Measurements from ENCODE around the gene AMOTL1.

Gene AMOTL1

DNA sequence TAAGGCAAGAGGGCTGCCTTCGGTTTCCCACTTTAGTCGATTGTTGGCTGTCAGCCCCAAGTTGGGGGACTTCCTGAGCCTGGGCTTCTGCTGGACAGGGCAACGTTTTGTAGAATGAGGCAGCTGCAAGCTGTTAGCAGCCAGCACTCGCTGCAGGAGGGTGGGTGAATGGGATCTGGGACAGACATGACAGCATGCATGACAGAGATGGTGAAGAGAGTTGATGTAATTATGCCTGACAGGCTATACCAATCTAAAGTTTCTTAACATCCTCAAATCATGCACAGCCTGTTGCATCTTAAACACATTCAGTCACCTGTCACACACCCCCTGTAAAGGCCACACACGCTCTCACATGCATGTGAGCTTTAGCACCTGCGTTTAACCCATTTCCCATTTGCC, 156.0 kb downstream of the AMOTL1 start:
- H3K4me1 ChIP-seq (ENCODE audit: insufficient read depth, low read length), result peaks cover 24% of the 10 kb centered on the region
- no peaks in the 10 kb centered on the region for H3K79me2 ChIP-seq (ENCODE audit: insufficient read depth, low read length)
- DNase-seq (peak; percentile 43), ATAC-seq (ENCODE audit: insufficient read depth, low read depth) (peak; percentile 62)
- no peak overlapping the region for H3K4me3 ChIP-seq (ENCODE audit: low read depth in 1 of 2, low read length in 2 of 2)
- no peaks in the 10 kb centered on the region for H4K20me1 ChIP-seq (ENCODE audit: insufficient read depth, low read length)
- H3K9me3 ChIP-seq (ENCODE audit: insufficient read depth, low read length, severe bottlenecking), result peaks cover 6% of the 10 kb centered on the region
- peak overlapping the region; percentile 33; the same call in 1 of the 2 replicates for H3K9ac ChIP-seq (ENCODE audit: low read depth, low read length)
- no peaks in the 10 kb centered on the region for H3K27me3 ChIP-seq (ENCODE audit: insufficient read depth, low read length, poor library complexity)
- TF ChIP-seq CTCF (IDR thresholded peaks at IDR 0.05; ENCODE audit: borderline replicate concordance, extremely low read depth, low read length, poor library complexity, severe bottlenecking) (no peak), EZH2 (IDR thresholded peaks at IDR 0.05; ENCODE audit: borderline replicate concordance, low read depth, low read length, severe bottlenecking) (no peak)
- H3K36me3 ChIP-seq (ENCODE audit: insufficient read depth, low read length), result no peaks in the 10 kb centered on the region
- peak overlapping the region; percentile 38 for H2AFZ ChIP-seq (ENCODE audit: low read depth, low read length)
- no peak overlapping the region for H3K4me2 ChIP-seq (ENCODE audit: insufficient read depth, low read length)
- peak overlapping the region; percentile 80 for H3K27ac ChIP-seq (ENCODE audit: low read length)

DNA sequence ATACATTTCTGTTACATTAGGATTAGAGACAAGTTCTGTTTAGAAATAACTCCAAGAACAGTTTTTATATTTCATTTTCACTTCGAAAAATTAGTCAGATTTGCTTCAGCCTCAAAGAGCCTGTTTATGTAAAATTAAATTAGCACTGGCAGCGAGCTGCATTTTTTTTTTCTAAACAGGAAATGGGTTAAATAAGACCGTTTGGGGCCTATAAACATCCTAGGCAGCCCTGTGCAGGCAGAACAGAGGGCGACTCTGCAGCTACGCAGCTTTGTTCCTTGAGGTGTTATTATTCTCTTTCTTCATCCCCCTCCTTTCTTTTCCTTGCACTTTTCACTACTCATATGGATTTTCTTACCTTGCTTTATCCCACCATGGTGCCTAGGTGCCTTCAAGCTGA, 156.5 kb downstream of the AMOTL1 start:
- Histone ChIP-seq H3K4me3 (ENCODE audit: low read depth in 1 of 2, low read length in 2 of 2) (peak overlapping the region in 1 of 2 experiments; percentile 39; a peak in 2 of 4 replicates), H3K27ac (ENCODE audit: low read length) (peak overlapping the region; percentile 80), H3K4me2 (ENCODE audit: insufficient read depth, low read length) (peak overlapping the region; percentile 21; the same call in 1 of the 2 replicates), H3K79me2 (ENCODE audit: insufficient read depth, low read length) (no peaks in the 10 kb centered on the region), H3K36me3 (ENCODE audit: insufficient read depth, low read length) (no peaks in the 10 kb centered on the region), H4K20me1 (ENCODE audit: insufficient read depth, low read length) (no peaks in the 10 kb centered on the region), H3K9ac (ENCODE audit: low read depth, low read length) (peak overlapping the region; percentile 33; the same call in 1 of the 2 replicates), H3K9me3 (ENCODE audit: insufficient read depth, low read length, severe bottlenecking) (peaks cover 6% of the 10 kb centered on the region), H3K4me1 (ENCODE audit: insufficient read depth, low read length) (peaks cover 24% of the 10 kb centered on the region), H2AFZ (ENCODE audit: low read depth, low read length) (peak overlapping the region; percentile 58), H3K27me3 (ENCODE audit: insufficient read depth, low read length, poor library complexity) (no peaks in the 10 kb centered on the region)
- ATAC-seq (ENCODE audit: insufficient read depth, low read depth) (peak; percentile 84), DNase-seq (peak; percentile 65)
- TF ChIP-seq CTCF (IDR thresholded peaks at IDR 0.05; ENCODE audit: borderline replicate concordance, extremely low read depth, low read length, poor library complexity, severe bottlenecking) (peak; percentile 12), EZH2 (IDR thresholded peaks at IDR 0.05; ENCODE audit: borderline replicate concordance, low read depth, low read length, severe bottlenecking) (no peak)

DNA sequence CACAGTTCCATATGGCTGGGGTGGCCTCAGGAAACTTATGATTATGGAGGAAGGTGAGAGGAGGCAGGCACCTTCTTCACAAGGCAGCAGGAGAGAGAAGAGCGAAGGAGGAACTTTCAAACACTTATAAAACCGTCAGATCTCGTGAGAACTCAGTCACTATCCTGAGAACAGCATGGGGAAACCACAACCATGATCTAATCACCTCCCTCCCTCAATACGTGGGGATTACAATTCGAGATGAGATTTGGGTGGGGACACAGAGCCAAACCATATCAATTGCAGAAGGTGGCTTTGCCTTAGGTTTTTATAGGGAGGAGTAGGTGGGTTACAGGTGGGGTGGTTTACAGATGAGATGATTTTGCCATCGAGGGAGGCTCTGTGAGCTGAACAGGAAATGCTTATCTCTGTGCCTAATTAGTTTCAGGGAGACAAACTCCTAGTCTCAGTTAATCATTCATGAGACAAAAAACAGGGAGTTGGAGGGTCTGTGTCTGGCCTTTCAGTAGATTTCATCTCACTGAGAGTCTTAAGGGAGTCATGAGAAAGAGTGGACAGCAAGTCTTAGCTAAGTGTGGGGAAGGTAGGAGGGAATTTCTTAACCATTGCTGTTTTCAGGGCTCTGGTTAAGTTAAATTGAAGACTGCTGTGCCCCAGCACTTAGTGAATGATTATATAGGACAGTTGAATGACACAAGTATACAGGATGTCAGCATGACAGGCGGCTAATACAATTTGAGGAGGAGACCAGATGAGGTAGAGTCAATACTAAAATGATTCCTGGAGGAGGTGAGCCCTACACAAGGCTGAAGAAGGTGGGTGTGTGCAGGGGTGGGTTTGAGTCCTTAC, 157.5 kb downstream of the AMOTL1 start:
- Histone ChIP-seq H3K79me2 (ENCODE audit: insufficient read depth, low read length) (no peaks in the 10 kb centered on the region), H3K4me2 (ENCODE audit: insufficient read depth, low read length) (no peak overlapping the region), H2AFZ (ENCODE audit: low read depth, low read length) (no peak overlapping the region; the same call in 1 of the 2 replicates), H3K4me1 (ENCODE audit: insufficient read depth, low read length) (peaks cover 24% of the 10 kb centered on the region), H4K20me1 (ENCODE audit: insufficient read depth, low read length) (no peaks in the 10 kb centered on the region), H3K9me3 (ENCODE audit: insufficient read depth, low read length, severe bottlenecking) (peaks cover 6% of the 10 kb centered on the region), H3K27me3 (ENCODE audit: insufficient read depth, low read length, poor library complexity) (no peaks in the 10 kb centered on the region), H3K27ac (ENCODE audit: low read length) (peak overlapping the region; percentile 80), H3K4me3 (ENCODE audit: low read depth in 1 of 2, low read length in 2 of 2) (no peak overlapping the region), H3K36me3 (ENCODE audit: insufficient read depth, low read length) (no peaks in the 10 kb centered on the region), H3K9ac (ENCODE audit: low read depth, low read length) (no peak overlapping the region)
- ATAC-seq (ENCODE audit: insufficient read depth, low read depth), result no peak
- no peak for DNase-seq
- no peak for TF ChIP-seq EZH2 (IDR thresholded peaks at IDR 0.05; ENCODE audit: borderline replicate concordance, low read depth, low read length, severe bottlenecking)
- no peak for TF ChIP-seq CTCF (IDR thresholded peaks at IDR 0.05; ENCODE audit: borderline replicate concordance, extremely low read depth, low read length, poor library complexity, severe bottlenecking)
